GM12891 (cell line): ENCODE measurements around the gene DHX16.

Source experiments
- POLR2A ChIP-seq: IDR thresholded peaks from 2 replicates; pipeline ENCODE4 v1.6.1; 2011; ENCODE audit warnings: low read depth, low read length, control low read depth
- POLR2AphosphoS5 ChIP-seq: IDR thresholded peaks from 2 replicates; pipeline ENCODE4 v1.6.1; 2011; ENCODE audit warnings: low read depth, low read length, control low read depth

DNA sequence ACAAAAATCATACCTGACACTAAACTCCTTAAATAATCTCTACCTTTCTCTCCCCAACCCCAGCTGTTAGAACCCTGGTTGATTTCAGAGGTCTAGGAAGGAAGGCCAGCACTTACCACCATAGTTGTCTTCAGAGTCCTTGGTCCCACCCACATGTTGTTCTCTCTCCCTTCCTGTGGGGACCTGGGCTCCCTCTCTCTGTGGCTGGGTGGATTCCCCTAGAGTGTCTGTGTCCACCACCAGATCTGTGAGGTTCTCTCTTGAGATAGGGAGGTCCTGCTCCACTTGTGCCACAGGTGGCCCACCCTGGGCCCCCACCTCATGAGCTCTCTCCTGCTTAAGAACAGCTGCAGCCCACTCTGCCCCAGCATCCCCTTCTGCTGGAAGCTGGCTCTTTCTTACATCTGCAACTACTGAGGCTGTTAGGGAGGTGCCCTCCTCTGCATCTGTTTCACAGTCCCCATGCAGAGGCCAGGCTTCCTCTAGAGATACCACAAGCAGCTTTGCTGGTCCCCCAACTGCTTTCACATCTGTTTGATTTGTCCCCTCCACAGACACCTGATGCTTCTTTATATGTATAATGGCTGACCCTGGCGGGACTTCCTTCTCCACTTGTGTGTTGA lies 39.1 kb upstream of the DHX16 start:
- TF ChIP-seq POLR2A (no peak), POLR2AphosphoS5 (peak; percentile 15; the same call in 1 of the 2 replicates)
